Chondrocyte (in vitro differentiated cells): Measurements from ENCODE around the gene JAKMIP3. TPM values are rescaled to one million over a fixed set of nuclear protein-coding genes. Genes with fewer than 3 reads are reported as not detected.
A peak's percentile ranks its signal among the peaks of the same experiment; 100 is the strongest.

Experiments
- DNase-seq: peaks from one replicate; pipeline ENCODE4 v3.0.0; 2021; ENCODE audit warnings: mixed read lengths, low spot score
- H3K27ac Mint-ChIP-seq: one replicate; pipeline ENCODE4 v1.8.0; 2021; ENCODE audit warnings: mild to moderate bottlenecking, moderate library complexity, mixed read lengths; ENCODE audit not compliant: unreplicated experiment
- H3K27me3 Mint-ChIP-seq: 2 replicates; pipeline ENCODE4 v1.8.0; 2021; ENCODE audit warnings: low read depth, mixed read lengths
- H3K36me3 Mint-ChIP-seq: 2 replicates; pipeline ENCODE4 v1.8.0; 2021; ENCODE audit warnings: low read depth, mixed read lengths
- H3K4me1 Mint-ChIP-seq: 2 replicates; pipeline ENCODE4 v1.8.0; 2021; ENCODE audit warnings: low read depth, mild to moderate bottlenecking, mixed read lengths
- H3K4me3 Mint-ChIP-seq: one replicate; pipeline ENCODE4 v1.8.0; 2021; ENCODE audit warnings: mild to moderate bottlenecking, moderate library complexity, mixed read lengths; ENCODE audit not compliant: unreplicated experiment
- H3K9me3 Mint-ChIP-seq: 2 replicates; pipeline ENCODE4 v1.8.0; 2021; ENCODE audit warnings: low read depth, mixed read lengths
- total RNA-seq: library from RNA; stranded (reverse); gene quantifications from 3 replicates; pipeline ENCODE4 v1.2.1, GENCODE V29; 2021
- TF ChIP-seq, protein P1 (sequence below): fragments of 200-600 bp; sonication (generic); IDR thresholded peaks from 2 replicates; pipeline ENCODE4 v1.5.0; 2021; ENCODE audit warnings: antibody characterized with exemption, mild to moderate bottlenecking, moderate library complexity

The JAKMIP3 gene
- total RNA-seq, 1 donor from 2014 or later = 0.67 TPM

GRCh38 chr10:132027423-132027983, 38.2 kb upstream of the JAKMIP3 start:
- TF ChIP-seq, protein P1, sequence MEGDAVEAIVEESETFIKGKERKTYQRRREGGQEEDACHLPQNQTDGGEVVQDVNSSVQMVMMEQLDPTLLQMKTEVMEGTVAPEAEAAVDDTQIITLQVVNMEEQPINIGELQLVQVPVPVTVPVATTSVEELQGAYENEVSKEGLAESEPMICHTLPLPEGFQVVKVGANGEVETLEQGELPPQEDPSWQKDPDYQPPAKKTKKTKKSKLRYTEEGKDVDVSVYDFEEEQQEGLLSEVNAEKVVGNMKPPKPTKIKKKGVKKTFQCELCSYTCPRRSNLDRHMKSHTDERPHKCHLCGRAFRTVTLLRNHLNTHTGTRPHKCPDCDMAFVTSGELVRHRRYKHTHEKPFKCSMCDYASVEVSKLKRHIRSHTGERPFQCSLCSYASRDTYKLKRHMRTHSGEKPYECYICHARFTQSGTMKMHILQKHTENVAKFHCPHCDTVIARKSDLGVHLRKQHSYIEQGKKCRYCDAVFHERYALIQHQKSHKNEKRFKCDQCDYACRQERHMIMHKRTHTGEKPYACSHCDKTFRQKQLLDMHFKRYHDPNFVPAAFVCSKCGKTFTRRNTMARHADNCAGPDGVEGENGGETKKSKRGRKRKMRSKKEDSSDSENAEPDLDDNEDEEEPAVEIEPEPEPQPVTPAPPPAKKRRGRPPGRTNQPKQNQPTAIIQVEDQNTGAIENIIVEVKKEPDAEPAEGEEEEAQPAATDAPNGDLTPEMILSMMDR = no peak
- no peaks in the 10 kb centered on the region for H3K36me3 Mint-ChIP-seq
- no peak for DNase-seq
- no peak overlapping the region for H3K27ac Mint-ChIP-seq
- no peaks in the 10 kb centered on the region for H3K9me3 Mint-ChIP-seq
- H3K4me1 Mint-ChIP-seq = peaks cover 5% of the 10 kb centered on the region
- H3K4me3 Mint-ChIP-seq = no peak overlapping the region
- peaks cover 53% of the 10 kb centered on the region for H3K27me3 Mint-ChIP-seq

DNA sequence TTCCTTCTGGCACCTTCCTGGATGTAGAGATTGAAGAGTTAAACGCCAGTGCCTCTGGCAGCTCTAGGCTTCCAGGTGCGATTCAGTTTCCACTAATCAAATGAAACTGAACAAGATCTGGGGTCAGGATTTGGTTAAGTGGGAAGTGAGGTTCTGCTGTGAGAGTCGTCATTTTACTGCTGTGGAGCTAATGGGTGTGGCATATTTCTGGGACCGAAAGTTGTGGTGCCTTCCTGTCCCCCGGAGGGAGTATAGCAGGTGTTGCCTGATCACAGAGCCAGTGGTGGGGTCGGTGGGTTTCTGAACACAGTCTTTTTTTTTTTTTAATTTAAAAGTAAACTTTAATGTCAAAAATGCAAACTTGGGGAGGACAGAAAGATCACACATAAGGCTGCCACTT, 37.0 kb upstream of the JAKMIP3 start:
- H3K36me3 Mint-ChIP-seq = no peaks in the 10 kb centered on the region
- H3K27ac Mint-ChIP-seq = no peak overlapping the region
- H3K27me3 Mint-ChIP-seq = peaks cover 58% of the 10 kb centered on the region
- H3K4me1 Mint-ChIP-seq = no peaks in the 10 kb centered on the region
- no peak overlapping the region for H3K4me3 Mint-ChIP-seq
- no peaks in the 10 kb centered on the region for H3K9me3 Mint-ChIP-seq
- no peak for DNase-seq
- TF ChIP-seq, protein P1 = no peak

- no peak overlapping the region for H3K27ac Mint-ChIP-seq
- H3K9me3 Mint-ChIP-seq = no peaks in the 10 kb centered on the region
- peaks cover 62% of the 10 kb centered on the region for H3K27me3 Mint-ChIP-seq
- no peaks in the 10 kb centered on the region for H3K4me1 Mint-ChIP-seq
- TF ChIP-seq, protein P1 = no peak
- DNase-seq = no peak
- no peak overlapping the region for H3K4me3 Mint-ChIP-seq
- H3K36me3 Mint-ChIP-seq = no peaks in the 10 kb centered on the region
Measured at GRCh38 chr10:132030898-132031463, 34.8 kb upstream of the JAKMIP3 start.

GRCh38 chr10:132033632-132034031, 32.1 kb upstream of the JAKMIP3 start:
- TF ChIP-seq, protein P1 = no peak
- Mint-ChIP-seq H3K9me3 (no peaks in the 10 kb centered on the region), H3K4me1 (peaks cover 7% of the 10 kb centered on the region), H3K27ac (no peak overlapping the region), H3K4me3 (no peak overlapping the region), H3K36me3 (no peaks in the 10 kb centered on the region), H3K27me3 (peaks cover 60% of the 10 kb centered on the region)
- DNase-seq = no peak

DNA sequence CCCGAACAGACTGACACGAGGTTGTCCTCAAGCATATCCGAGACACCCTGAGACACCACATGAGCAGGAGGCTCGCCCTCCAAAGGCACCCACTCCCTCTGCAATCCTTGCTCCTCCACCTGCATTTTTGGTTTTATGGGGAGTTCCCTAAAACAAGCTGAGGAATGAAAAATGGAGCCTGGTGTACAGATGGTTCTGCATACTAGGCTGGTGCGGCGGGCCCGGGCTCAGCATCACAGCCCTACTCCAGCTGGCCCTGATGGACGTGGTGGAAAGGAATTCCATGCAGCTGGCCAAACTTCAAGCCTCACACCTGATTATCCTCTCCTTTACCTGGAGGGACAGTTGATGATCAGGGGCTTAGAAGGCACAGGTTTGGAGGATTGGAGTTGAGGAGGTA, 30.3 kb upstream of the JAKMIP3 start:
- no peak overlapping the region for H3K4me3 Mint-ChIP-seq
- peaks cover 56% of the 10 kb centered on the region for H3K27me3 Mint-ChIP-seq
- H3K9me3 Mint-ChIP-seq = no peaks in the 10 kb centered on the region
- H3K36me3 Mint-ChIP-seq = no peaks in the 10 kb centered on the region
- DNase-seq = peak; percentile 22
- H3K27ac Mint-ChIP-seq = no peak overlapping the region
- peaks cover 7% of the 10 kb centered on the region for H3K4me1 Mint-ChIP-seq
- TF ChIP-seq, protein P1 = no peak
